HG02588 (cell line): ENCODE data around the gene STRN3.

Source experiments
- ATAC-seq: cut with Tn5 transposase; IDR thresholded peaks from one replicate; pipeline ENCODE4 v1.9.1; 2021; ENCODE audit warnings: mild to moderate bottlenecking, moderate library complexity; ENCODE audit not compliant: unreplicated experiment

Gene STRN3

DNA sequence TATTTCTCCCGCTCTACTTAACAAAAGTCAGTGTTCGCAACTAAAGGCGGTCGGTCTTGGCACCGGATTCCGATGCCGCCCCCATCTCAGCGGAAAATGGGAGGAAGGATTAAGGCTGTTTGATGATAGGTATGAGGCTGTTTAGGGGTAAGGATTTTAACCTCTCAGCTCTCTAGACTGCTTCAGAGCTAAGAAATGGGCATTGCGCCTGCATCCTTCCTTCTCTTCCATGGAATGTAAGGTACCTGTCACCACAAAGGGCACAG lies 150.5 kb downstream of the STRN3 start:
- ATAC-seq: no peak

DNA sequence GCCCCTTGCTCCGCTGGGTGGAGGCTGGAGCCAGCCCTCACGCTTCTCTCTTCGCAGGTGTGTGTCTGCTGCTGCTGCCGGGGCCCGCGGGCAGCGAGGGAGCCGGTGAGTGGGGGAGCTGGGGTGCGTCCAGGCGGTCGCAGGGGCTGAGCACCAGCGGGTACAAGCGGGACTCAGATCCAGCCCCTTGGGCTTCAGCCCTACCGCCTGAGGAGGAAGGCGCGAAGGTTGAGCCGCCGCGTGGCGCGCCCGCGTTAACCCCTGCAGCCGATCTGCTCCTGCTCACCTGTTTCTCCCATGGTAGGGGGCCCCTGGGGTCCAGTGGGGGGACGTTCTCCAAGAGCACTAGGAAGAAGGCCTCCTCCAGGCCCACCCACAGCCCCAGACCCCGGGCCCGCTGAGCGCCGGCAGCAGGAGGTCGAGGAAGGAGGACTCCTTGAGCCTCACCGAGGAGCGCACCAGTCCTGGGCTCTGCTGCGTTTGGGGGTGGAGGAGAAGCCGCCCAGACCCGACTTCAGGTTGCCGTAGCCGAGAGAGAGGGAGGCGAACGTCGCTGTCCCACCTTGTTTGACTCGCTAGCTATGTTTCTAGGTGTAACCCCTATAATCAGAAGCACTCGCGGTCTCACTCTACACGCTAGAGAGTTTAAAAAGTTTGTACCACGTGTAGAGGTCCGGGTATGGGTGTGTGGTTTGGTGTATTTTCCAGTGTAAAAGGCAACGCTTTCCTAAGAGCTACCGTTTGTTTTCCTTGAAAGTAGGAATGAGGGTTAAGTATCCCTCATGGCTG lies 151.0 kb downstream of the STRN3 start:
- peak; percentile 27 for ATAC-seq

DNA sequence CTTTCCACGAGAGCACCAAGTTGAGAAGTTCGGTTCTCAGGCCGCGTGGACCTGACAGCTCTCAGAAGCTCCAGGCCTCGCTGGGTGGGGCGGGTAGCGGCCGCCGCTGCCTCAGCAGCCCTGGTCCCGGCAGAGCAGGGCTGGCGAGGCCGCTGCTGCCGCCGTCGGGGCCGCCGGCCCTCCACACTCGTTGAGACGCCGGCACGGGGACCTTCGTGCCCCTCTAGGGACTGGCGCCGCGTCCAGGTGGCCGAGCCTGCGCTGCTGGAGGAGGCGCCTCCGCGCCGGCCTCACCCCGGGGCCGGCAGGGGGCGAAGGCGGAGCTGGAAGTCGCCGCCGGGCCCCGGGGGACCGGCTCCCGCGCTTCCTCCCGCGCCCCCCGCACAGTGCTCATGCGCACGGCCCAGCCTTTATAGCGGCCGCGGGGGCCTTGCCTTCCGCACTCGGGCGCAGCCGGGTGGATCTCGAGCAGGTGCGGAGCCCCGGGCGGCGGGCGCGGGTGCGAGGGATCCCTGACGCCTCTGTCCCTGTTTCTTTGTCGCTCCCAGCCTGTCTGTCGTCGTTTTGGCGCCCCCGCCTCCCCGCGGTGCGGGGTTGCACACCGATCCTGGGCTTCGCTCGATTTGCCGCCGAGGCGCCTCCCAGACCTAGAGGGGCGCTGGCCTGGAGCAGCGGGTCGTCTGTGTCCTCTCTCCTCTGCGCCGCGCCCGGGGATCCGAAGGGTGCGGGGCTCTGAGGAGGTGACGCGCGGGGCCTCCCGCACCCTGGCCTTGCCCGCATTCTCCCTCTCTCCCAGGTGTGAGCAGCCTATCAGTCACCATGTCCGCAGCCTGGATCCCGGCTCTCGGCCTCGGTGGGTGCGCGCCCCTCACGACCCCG lies 151.8 kb downstream of the STRN3 start, which contains the start of gene COCH:
Gene COCH, plus strand, starts transcription at position 440 of the 879 bp plus-strand sequence. Its CDS starts 380 bp downstream, at position 820.
- ATAC-seq: peak; percentile 66

GRCh38 chr14:30873308-30874119 lies 152.7 kb downstream of the STRN3 start:
- no peak for ATAC-seq

DNA sequence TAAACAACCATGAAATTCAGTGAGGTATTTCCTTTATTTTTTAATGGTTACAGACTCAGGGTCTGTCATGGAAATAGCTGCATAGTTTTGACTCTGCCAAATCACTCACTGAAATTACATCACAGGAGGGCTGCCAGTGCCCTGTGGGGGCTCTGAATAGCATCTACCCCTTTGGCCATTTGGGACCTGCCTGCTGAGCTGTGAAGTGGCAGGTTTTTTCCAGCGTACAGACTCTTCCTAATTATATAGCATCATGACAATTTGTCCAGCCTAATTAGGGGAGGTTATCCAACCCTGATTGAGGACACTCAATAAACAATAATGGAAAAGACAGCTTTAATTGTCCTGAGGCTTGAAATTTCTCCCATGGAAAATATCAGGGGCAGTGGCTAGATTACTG lies 153.6 kb downstream of the STRN3 start:
- no peak for ATAC-seq

DNA sequence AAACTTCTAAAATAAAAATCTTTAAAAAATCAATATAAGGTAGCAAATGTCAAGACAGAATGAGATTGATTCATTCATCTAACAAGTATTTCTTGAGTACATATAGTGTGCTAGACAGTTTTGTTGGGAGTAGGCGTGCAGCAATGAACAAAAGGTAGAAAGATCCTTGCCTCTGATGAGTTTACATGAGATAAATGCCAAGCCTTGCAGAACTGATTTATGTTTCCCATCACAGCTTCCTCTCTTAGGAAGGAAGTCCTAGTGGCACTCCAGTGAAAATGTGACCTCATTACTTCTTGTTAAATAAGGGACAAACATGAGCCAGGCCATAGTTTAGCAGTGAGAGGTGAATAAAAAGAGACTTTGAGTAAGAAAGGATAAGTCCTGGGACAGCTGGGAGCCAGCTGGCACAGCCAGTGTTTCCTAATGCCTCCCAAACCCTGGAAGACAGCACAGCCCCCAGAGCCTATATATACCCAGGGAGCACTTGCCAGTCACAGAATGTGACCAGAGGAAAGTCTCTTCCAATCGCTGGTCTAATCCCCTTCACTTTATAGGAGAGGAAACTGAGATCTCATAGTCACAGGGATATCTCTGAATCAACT lies 156.5 kb downstream of the STRN3 start:
- ATAC-seq: no peak

GRCh38 chr14:30868736-30869135 lies 157.4 kb downstream of the STRN3 start:
- no peak for ATAC-seq

DNA sequence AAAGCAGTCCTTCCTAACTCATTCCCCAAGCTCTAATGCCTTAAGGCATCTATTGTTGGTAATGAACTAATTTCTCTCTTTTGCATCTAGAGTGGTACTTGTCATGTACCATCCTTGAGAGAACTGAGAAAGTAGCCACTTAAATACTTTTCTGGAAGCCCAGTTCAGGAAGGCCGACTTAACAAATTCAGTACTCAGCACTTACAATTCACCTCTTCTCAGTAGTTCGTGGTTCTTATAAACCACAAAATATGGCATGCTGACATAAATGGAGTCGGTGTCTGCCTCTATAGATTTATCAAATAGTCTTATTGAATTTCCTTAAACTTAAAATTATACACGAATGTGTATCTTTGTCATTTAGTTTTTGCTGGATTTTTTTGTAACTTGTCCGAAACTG lies 161.2 kb downstream of the STRN3 start:
- ATAC-seq: no peak

- ATAC-seq: no peak
These were observed 165.0 kb downstream of the STRN3 start for GRCh38 chr14:30861200-30861599.

GRCh38 chr14:30855345-30856037 lies 170.7 kb downstream of the STRN3 start:
- peak; percentile 81 for ATAC-seq

- peak; percentile 31 for ATAC-seq
These were observed 171.7 kb downstream of the STRN3 start for GRCh38 chr14:30854492-30854891.

GRCh38 chr14:30853946-30854345 lies 172.2 kb downstream of the STRN3 start:
- ATAC-seq: no peak

GRCh38 chr14:30849983-30850382 lies 176.2 kb downstream of the STRN3 start:
- ATAC-seq: no peak

DNA sequence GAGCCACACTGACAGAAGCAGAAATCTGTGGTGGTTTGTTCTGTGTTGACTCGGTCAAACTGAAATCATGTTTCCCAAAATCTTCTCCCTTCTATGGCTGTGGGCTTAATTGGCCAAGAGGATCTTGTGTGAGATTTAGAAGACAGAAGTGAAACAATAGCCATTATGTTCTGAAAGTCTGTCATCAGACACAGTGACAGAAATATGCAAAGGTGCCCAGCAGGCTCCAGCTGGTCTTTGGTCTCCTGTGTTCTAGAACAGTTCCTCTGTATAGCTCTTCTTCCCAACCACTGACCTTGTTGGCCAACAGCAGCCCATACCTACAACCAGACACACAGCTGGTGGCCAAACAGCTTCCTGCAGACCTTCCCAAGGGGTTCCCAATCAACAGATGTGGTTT lies 176.8 kb downstream of the STRN3 start:
- ATAC-seq: peak; percentile 95

DNA sequence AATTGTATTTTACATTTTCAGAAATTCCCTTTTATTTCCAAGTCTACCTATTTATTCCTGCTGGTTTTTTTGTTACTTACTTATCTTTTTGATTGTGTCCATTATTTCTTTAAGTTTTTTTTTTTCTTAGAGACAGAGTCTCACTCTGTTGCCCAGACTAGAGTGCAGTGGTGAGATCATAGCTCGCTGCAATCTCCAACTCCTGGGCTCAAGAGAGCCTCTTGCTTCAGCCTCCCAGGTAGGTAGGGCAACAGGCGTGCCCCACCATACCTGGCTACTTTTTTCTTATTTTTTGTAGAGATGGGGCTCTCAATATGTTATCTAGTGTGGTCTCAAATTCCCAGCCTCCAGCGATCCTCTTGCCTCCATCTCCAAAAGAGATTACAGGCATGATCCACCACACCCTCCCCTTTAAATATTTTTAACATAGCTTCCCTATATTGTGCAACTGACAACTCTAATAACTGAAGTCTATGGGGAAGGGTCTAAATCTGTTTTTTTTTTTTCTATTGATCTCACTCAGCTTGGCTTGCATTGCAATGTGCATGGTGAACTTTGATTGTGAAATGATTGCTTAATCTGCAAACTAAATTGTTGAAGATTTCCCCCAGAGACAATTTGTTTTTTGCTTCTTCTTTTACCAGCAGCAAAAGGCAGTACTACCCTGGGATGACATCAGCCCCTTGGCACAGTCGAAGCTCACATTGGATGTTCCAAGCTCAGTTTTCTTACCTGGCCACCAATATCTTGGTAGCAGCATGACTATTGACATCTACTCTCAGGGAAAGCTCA lies 177.5 kb downstream of the STRN3 start:
- ATAC-seq: no peak
